ENCODE measurements around the gene CT45A9. TPM values are rescaled to one million over a fixed set of nuclear protein-coding genes. Genes with fewer than 3 reads are reported as not detected.
"Not testable (repeated sequence)": the region's sequence is repeated elsewhere in the genome, so short reads cannot be mapped to it uniquely, and the experiment has no call there.

CT45A9 gene
- total and polyA plus RNA-seq, 2 experiments from 2014 or later, result not detected

DNA sequence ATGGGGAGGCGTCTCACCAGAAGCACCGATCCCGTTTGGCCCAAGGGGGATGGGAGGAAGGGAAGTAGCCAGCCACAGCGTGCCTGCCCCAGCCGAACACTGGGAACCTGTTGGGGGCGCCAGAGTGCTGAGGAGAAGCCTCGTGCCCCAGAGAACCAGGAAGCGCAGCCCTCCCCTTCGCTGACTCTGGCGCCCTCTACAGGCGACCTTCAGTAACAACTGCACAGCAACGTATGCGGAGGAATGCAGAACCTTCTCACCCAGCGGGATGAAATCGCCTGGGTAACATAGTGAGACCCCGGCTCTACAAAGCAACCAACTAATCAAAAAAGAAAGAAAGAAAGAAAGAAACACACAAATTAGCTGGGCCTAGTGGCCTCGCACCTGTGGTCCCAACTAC, 51.7 kb downstream of the CT45A9 start, which contains the start of gene CT45A2:
TSS of gene CT45A2 (minus strand) at position 101 of the 400 bp plus-strand sequence. CDS start 3,747 bp downstream, outside the sequence.
- H3K4me1 ChIP-seq (ENCODE audit: insufficient read depth); H3K79me2 ChIP-seq (ENCODE audit: insufficient read depth); H3K9ac ChIP-seq; in situ Hi-C loops (cut with MboI); H3K4me3 ChIP-seq; H3K9me3 ChIP-seq (ENCODE audit: low read depth); H3K27ac ChIP-seq; DNase-seq; H4K20me1 ChIP-seq (ENCODE audit: insufficient read depth); H3K27me3 ChIP-seq (replicated peaks; ENCODE audit: insufficient read depth); H2AFZ ChIP-seq; H3F3A ChIP-seq (ENCODE audit: insufficient read depth); H3K36me3 ChIP-seq (ENCODE audit: low read depth); H3K9me2 ChIP-seq (ENCODE audit: insufficient read depth); H3K4me2 ChIP-seq (ENCODE audit: unreplicated experiment): not testable (repeated sequence)
- WGBS, 2 experiments (ENCODE audit: low coverage in 1 of 2, low lambda C conversion rate in 2 of 2, missing lambda C conversion rate in 2 of 2), result no CpG with 5 or more reads among the region's 17 CpGs

Other genes with a start within 250 kb of the CT45A9 start
- not detected in 2 replicates for gene CT45A1, start 158.2 kb downstream of the CT45A9 start, total RNA-seq (2014; rRNA removed; shearing (Covaris generic))
- not detected in 2 replicates for gene CT45A1, start 158.2 kb downstream of the CT45A9 start, polyA plus RNA-seq (2016; fragmentation: Nextera tagmentation; extraction: Ambion mirVana)
- not detected in 2 replicates for gene CT45A3, start 103.6 kb downstream of the CT45A9 start, total RNA-seq (2014; rRNA removed; shearing (Covaris generic))
- not detected in 2 replicates for gene CT45A3, start 103.6 kb downstream of the CT45A9 start, polyA plus RNA-seq (2016; fragmentation: Nextera tagmentation; extraction: Ambion mirVana)
- gene CT45A5, start 86.3 kb downstream of the CT45A9 start, total RNA-seq (2014; rRNA removed; shearing (Covaris generic)), result not detected in 2 replicates
- gene CT45A5, start 86.3 kb downstream of the CT45A9 start, polyA plus RNA-seq (2016; fragmentation: Nextera tagmentation; extraction: Ambion mirVana), result not detected in 2 replicates
- not detected in 2 replicates for gene CT45A6, start 69.0 kb downstream of the CT45A9 start, total RNA-seq (2014; rRNA removed; shearing (Covaris generic))
- gene CT45A6, start 69.0 kb downstream of the CT45A9 start, polyA plus RNA-seq (2016; fragmentation: Nextera tagmentation; extraction: Ambion mirVana), result not detected in 2 replicates
- not detected in 2 replicates for gene CT45A2, start 51.8 kb downstream of the CT45A9 start, total RNA-seq (2014; rRNA removed; shearing (Covaris generic))
- not detected in 2 replicates for gene CT45A2, start 51.8 kb downstream of the CT45A9 start, polyA plus RNA-seq (2016; fragmentation: Nextera tagmentation; extraction: Ambion mirVana)
- gene CT45A7, start 34.5 kb downstream of the CT45A9 start, total RNA-seq (2014; rRNA removed; shearing (Covaris generic)), result not detected in 2 replicates
- gene CT45A7, start 34.5 kb downstream of the CT45A9 start, polyA plus RNA-seq (2016; fragmentation: Nextera tagmentation; extraction: Ambion mirVana), result not detected in 2 replicates
- gene CT45A8, start 17.3 kb downstream of the CT45A9 start, total RNA-seq (2014; rRNA removed; shearing (Covaris generic)), result not detected in 2 replicates
- not detected in 2 replicates for gene CT45A8, start 17.3 kb downstream of the CT45A9 start, polyA plus RNA-seq (2016; fragmentation: Nextera tagmentation; extraction: Ambion mirVana)
- gene CT45A10, start 21.6 kb upstream of the CT45A9 start, total RNA-seq (2014; rRNA removed; shearing (Covaris generic)), result not detected in 2 replicates
- not detected in 2 replicates for gene CT45A10, start 21.6 kb upstream of the CT45A9 start, polyA plus RNA-seq (2016; fragmentation: Nextera tagmentation; extraction: Ambion mirVana)
- gene SAGE1, start 21.9 kb upstream of the CT45A9 start, total RNA-seq (2014; rRNA removed; shearing (Covaris generic)), result not detected in 2 replicates
- not detected in 2 replicates for gene SAGE1, start 21.9 kb upstream of the CT45A9 start, polyA plus RNA-seq (2016; fragmentation: Nextera tagmentation; extraction: Ambion mirVana)
- gene MMGT1, start 102.2 kb upstream of the CT45A9 start, total RNA-seq (2014; rRNA removed; shearing (Covaris generic)), result 28.6 and 30.6 TPM in 2 replicates
- gene MMGT1, start 102.2 kb upstream of the CT45A9 start, polyA plus RNA-seq (2016; fragmentation: Nextera tagmentation; extraction: Ambion mirVana), result 24.7 and 26.3 TPM in 2 replicates
- gene SLC9A6, start 113.6 kb upstream of the CT45A9 start, total RNA-seq (2014; rRNA removed; shearing (Covaris generic)), result 24.5 and 27.0 TPM in 2 replicates
- 11.4 and 13.1 TPM in 2 replicates for gene SLC9A6, start 113.6 kb upstream of the CT45A9 start, polyA plus RNA-seq (2016; fragmentation: Nextera tagmentation; extraction: Ambion mirVana)

All from GM23248 (cell line).